ENCODE results near the gene FBXO4. TPM values are rescaled to one million over a fixed set of nuclear protein-coding genes. Genes with fewer than 3 reads are reported as not detected.

Gene FBXO4
- total RNA-seq, 4 donors from 2014 or later: 0.59 to 21.8 (median 15.5) TPM

GRCh38 chr5:41954286-41954685 lies 29.2 kb downstream of the FBXO4 start:
- H3K4me1 ChIP-seq: no peaks in the 10 kb centered on the region
- no peak for TF ChIP-seq POLR2A (IDR thresholded peaks at IDR 0.05)
- TF ChIP-seq, protein P1, sequence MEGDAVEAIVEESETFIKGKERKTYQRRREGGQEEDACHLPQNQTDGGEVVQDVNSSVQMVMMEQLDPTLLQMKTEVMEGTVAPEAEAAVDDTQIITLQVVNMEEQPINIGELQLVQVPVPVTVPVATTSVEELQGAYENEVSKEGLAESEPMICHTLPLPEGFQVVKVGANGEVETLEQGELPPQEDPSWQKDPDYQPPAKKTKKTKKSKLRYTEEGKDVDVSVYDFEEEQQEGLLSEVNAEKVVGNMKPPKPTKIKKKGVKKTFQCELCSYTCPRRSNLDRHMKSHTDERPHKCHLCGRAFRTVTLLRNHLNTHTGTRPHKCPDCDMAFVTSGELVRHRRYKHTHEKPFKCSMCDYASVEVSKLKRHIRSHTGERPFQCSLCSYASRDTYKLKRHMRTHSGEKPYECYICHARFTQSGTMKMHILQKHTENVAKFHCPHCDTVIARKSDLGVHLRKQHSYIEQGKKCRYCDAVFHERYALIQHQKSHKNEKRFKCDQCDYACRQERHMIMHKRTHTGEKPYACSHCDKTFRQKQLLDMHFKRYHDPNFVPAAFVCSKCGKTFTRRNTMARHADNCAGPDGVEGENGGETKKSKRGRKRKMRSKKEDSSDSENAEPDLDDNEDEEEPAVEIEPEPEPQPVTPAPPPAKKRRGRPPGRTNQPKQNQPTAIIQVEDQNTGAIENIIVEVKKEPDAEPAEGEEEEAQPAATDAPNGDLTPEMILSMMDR (IDR thresholded peaks at IDR 0.05): no peak
- H3K27ac ChIP-seq: no peak overlapping the region
- H3K4me3 ChIP-seq: no peak overlapping the region
- H3K9me3 ChIP-seq: peaks cover 0 to 3% of the 10 kb centered on the region in 2 donors
- no peak for DNase-seq
- H3K36me3 ChIP-seq: no peaks in the 10 kb centered on the region
- intact Hi-C loops (cut with DNase I; ENCODE audit: low total_unique reads): no loop called here
- no peaks in the 10 kb centered on the region for H3K27me3 ChIP-seq

- Histone ChIP-seq H3K4me3 (no peak overlapping the region), H3K4me1 (no peaks in the 10 kb centered on the region), H3K9me3 (peaks cover 0 to 3% of the 10 kb centered on the region in 2 donors), H3K36me3 (peaks cover 0 to 2% of the 10 kb centered on the region in 2 donors), H3K27me3 (no peaks in the 10 kb centered on the region), H3K27ac (no peak overlapping the region)
- DNase-seq: no peak
- intact Hi-C loops (cut with DNase I; ENCODE audit: low total_unique reads): no loop called here
- no peak for TF ChIP-seq POLR2A (IDR thresholded peaks at IDR 0.05)
- TF ChIP-seq, protein P1 (IDR thresholded peaks at IDR 0.05): no peak
These were observed 30.4 kb downstream of the FBXO4 start for GRCh38 chr5:41955432-41956024.

DNA sequence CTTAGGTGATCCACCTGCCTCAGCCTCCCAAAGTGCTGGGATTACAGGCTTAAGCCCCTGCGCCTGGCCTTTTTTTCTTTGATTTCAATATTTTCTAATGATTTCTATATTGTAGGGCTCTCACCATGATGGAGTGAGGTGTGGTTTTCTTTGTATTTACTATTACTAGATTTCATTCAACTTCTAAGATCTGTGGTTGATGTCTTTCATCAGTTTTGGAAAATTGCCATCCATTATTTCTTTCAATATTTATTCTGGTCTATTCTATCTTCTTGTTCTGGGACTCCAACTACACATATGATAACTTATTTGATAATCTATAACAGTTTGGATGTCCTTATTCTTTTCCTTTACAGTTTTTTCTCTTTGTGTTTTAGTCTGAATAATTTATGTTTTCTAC lies 31.9 kb downstream of the FBXO4 start:
- Histone ChIP-seq H3K4me3 (no peak overlapping the region), H3K4me1 (no peaks in the 10 kb centered on the region), H3K27ac (no peak overlapping the region), H3K9me3 (peaks cover 0 to 7% of the 10 kb centered on the region in 2 donors), H3K27me3 (no peaks in the 10 kb centered on the region), H3K36me3 (peaks cover 0 to 2% of the 10 kb centered on the region in 2 donors)
- intact Hi-C loops (cut with DNase I; ENCODE audit: low total_unique reads): no loop called here
- no peak for DNase-seq
- TF ChIP-seq POLR2A (IDR thresholded peaks at IDR 0.05): no peak
- TF ChIP-seq, protein P1 (IDR thresholded peaks at IDR 0.05): no peak

DNA sequence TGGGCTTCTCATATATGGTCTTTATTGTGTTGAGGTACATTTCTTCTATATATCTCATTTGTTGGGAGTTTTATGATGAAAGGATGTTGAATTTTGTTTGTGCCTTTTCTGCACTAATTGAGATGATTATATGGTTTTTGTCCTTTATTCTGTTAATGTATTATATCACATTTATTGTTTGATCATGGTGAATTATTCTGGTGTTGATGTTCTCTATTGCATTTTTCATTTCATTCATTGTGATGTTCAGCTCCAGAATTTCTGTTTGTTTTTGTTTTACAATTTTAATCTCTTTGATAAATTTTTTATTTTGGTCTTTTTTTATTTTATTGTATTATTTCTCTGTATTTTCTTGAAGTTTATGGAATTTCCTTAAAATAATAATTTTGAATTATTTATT lies 35.4 kb downstream of the FBXO4 start:
- DNase-seq: no peak
- H3K9me3 ChIP-seq: peaks cover 0 to 7% of the 10 kb centered on the region in 2 donors
- no peak overlapping the region for H3K4me3 ChIP-seq
- no peaks in the 10 kb centered on the region for H3K4me1 ChIP-seq
- no peaks in the 10 kb centered on the region for H3K27me3 ChIP-seq
- TF ChIP-seq POLR2A (IDR thresholded peaks at IDR 0.05): no peak
- TF ChIP-seq, protein P1 (IDR thresholded peaks at IDR 0.05): no peak
- H3K27ac ChIP-seq: no peak overlapping the region
- peaks cover 0 to 2% of the 10 kb centered on the region in 2 donors for H3K36me3 ChIP-seq
- intact Hi-C loops (cut with DNase I; ENCODE audit: low total_unique reads): no loop called here

- no peak overlapping the region for H3K4me3 ChIP-seq
- H3K27ac ChIP-seq: no peak overlapping the region
- peaks cover 0 to 7% of the 10 kb centered on the region in 2 donors for H3K9me3 ChIP-seq
- H3K4me1 ChIP-seq: no peaks in the 10 kb centered on the region
- H3K36me3 ChIP-seq: peaks cover 0 to 2% of the 10 kb centered on the region in 2 donors
- no peak for DNase-seq
- intact Hi-C loops (cut with DNase I; ENCODE audit: low total_unique reads): no loop called here
- no peaks in the 10 kb centered on the region for H3K27me3 ChIP-seq
- TF ChIP-seq, protein P1 (IDR thresholded peaks at IDR 0.05): no peak
- no peak for TF ChIP-seq POLR2A (IDR thresholded peaks at IDR 0.05)
These were observed 36.7 kb downstream of the FBXO4 start for GRCh38 chr5:41961736-41962135.

Measured in uterus (tissue), 4 donors.